K562 (cell line): ENCODE results near the gene ROM1. TPM values are rescaled to one million over a fixed set of nuclear protein-coding genes. Genes with fewer than 3 reads are reported as not detected.
A peak's percentile ranks its signal among the peaks of the same experiment; 100 is the strongest.

Experiments used
- ASH1L ChIP-seq: fragments of 450-650 bp; IDR thresholded peaks from 2 replicates; pipeline ENCODE4 v1.6.1; 2018; ENCODE audit warnings: borderline replicate concordance, mild to moderate bottlenecking, low read depth; ENCODE audit not compliant: partially characterized antibody
- CREB3L1 ChIP-seq: fragments of 450-650 bp; IDR thresholded peaks from 2 replicates; pipeline ENCODE4 v1.6.1; 2014; ENCODE audit warnings: low read depth, mild to moderate bottlenecking, moderate library complexity, borderline replicate concordance
- ESRRA ChIP-seq: fragments of 450-650 bp; IDR thresholded peaks from 2 replicates; pipeline ENCODE4 v1.6.1; 2014; ENCODE audit warnings: low read depth, mild to moderate bottlenecking, moderate library complexity, borderline replicate concordance
- ESRRB ChIP-seq: fragments of 250-450 bp; sonication (Bioruptor Pico); IDR thresholded peaks from 2 replicates; pipeline ENCODE4 v1.5.0; 2020; ENCODE audit warnings: mild to moderate bottlenecking, moderate library complexity, borderline replicate concordance
- ETS2 ChIP-seq: IDR thresholded peaks from 2 replicates; pipeline ENCODE4 v1.6.1; 2016; ENCODE audit warnings: borderline replicate concordance, missing genetic modification characterization, mild to moderate bottlenecking, moderate library complexity, missing compliant biosample characterization; ENCODE audit not compliant: poor library complexity, severe bottlenecking
- JUNB ChIP-seq: fragments of 450-650 bp; formaldehyde crosslinking; conservative IDR thresholded peaks from 2 replicates; pipeline ENCODE4 v1.4.0; 2020; ENCODE audit warnings: mild to moderate bottlenecking
- MAZ ChIP-seq, 2 experiments: fragments of 450-650 bp in 1 of 2; sonication (generic) in 1 of 2; formaldehyde crosslinking; IDR thresholded peaks in 1 of 2; conservative IDR thresholded peaks in 1 of 2; 2 replicates each; pipeline versions ENCODE4 v1.4.0 to v1.5.0; 2020; ENCODE audit warnings: mild to moderate bottlenecking in 1 of 2, missing genetic modification reagents in 1 of 2
- MEF2D ChIP-seq: conservative IDR thresholded peaks from 2 replicates; pipeline ENCODE4 v1.6.1; 2016; ENCODE audit warnings: low read depth, missing genetic modification characterization, missing compliant biosample characterization
- NCOA2 ChIP-seq, 2 experiments: fragments of 450-650 bp; IDR thresholded peaks; 2 replicates each; pipeline ENCODE4 v1.6.1; 2018; ENCODE audit warnings: mild to moderate bottlenecking in 2 of 2, moderate library complexity in 1 of 2; ENCODE audit not compliant: partially characterized antibody in 2 of 2
- POLR2G ChIP-seq: fragments of 200-400 bp; formaldehyde crosslinking; IDR thresholded peaks from 2 replicates; pipeline ENCODE4 v1.6.1; 2017; ENCODE audit warnings: low read depth, mild to moderate bottlenecking, antibody characterized with exemption, low read length, moderate library complexity
- RBM14 ChIP-seq: fragments of 200-400 bp; formaldehyde crosslinking; IDR thresholded peaks from 2 replicates; pipeline ENCODE4 v1.6.1; 2018; ENCODE audit warnings: low read depth, mild to moderate bottlenecking, low read length, moderate library complexity, borderline replicate concordance; ENCODE audit not compliant: insufficient read depth
- SFPQ ChIP-seq: fragments of 200-400 bp; formaldehyde crosslinking; IDR thresholded peaks from 2 replicates; pipeline ENCODE4 v1.6.1; 2017; ENCODE audit warnings: mild to moderate bottlenecking, low read depth, low read length, moderate library complexity
- SP2 ChIP-seq: IDR thresholded peaks from 2 replicates; pipeline ENCODE4 v1.6.1; 2011; ENCODE audit warnings: mild to moderate bottlenecking, low read depth, low read length, moderate library complexity; ENCODE audit not compliant: poor library complexity, severe bottlenecking; ENCODE audit errors: extremely low read depth
- TAF15 ChIP-seq: fragments of 200-400 bp; formaldehyde crosslinking; IDR thresholded peaks from 2 replicates; pipeline ENCODE4 v1.6.1; 2017; ENCODE audit warnings: mild to moderate bottlenecking, low read depth, low read length, moderate library complexity
- TBP ChIP-seq: optimal IDR thresholded peaks from 2 replicates; pipeline ENCODE3; 2011; ENCODE audit warnings: low read depth, low read length, improper control_type of control experiment
- UBTF ChIP-seq, 2 experiments: IDR thresholded peaks; 2 replicates each; pipeline ENCODE4 v1.6.1; 2012; ENCODE audit warnings: improper control_type of control experiment in 2 of 2, low read depth in 2 of 2, low read length in 2 of 2, borderline replicate concordance in 1 of 2
- ZNF408 ChIP-seq: fragments of 250-450 bp; sonication (Bioruptor Pico); IDR thresholded peaks from 2 replicates; pipeline ENCODE4 v1.4.0; 2020; ENCODE audit warnings: low read depth, mild to moderate bottlenecking, moderate library complexity
- polyA plus RNA-seq, 8 experiments: library from polyadenylated mRNA; depleted of rRNA in 4 of 8; stranded (reverse) in 5 of 8; unstranded in 3 of 8; fragments of >200 nt; fragmentation: Nextera tagmentation in 2 of 8; fragmentation: Illumina TruSeq in 1 of 8; extraction: Ambion mirVana in 2 of 8; extraction: Trizol in 1 of 8; gene quantifications; 2 replicates each; pipeline versions ENCODE4 v1.2.1 to v1.2.3, GENCODE V29; 2011 to 2014; ENCODE audit warnings: inconsistent platforms in 1 of 8, missing spikeins in 1 of 8
- total RNA-seq, 7 experiments: library from RNA; depleted of rRNA in 6 of 7; stranded (reverse); fragments of >200 nt in 6 of 7; fragmentation: Illumina TruSeq in 2 of 7; extraction: Trizol in 2 of 7; gene quantifications; 2 replicates each; pipeline versions ENCODE4 v1.2.1 to v1.2.3, GENCODE V29; 2011 to 2021; ENCODE audit warnings: low replicate concordance in 1 of 7

ROM1 gene
- total and polyA plus RNA-seq, 9 of the 15 experiments (the other 6 are each of a cell fraction or from before 2014, with no cell fraction given) = 0.75 to 4.0 (median 2.6) TPM

GRCh38 chr11:62645946-62646824, 33.1 kb downstream of the ROM1 start, which contains the start of gene GANAB (continued):
- peak in 1 of 2 experiments; percentile 21; a peak in 1 of 4 replicates for TF ChIP-seq UBTF (IDR thresholded peaks at IDR 0.05; ENCODE audit: borderline replicate concordance in 1 of 2, low read depth in 2 of 2, low read length in 2 of 2)
- peak; percentile 94 for TF ChIP-seq TBP
- peak; percentile 92; the same call in 1 of the 2 replicates for TF ChIP-seq RBM14
- TF ChIP-seq ETS2 (tag) = no peak
- no peak for TF ChIP-seq ZNF408 (CRISPR knock-in tag)
- TF ChIP-seq MEF2D = no peak; the same call in 1 of the 2 replicates
- TF ChIP-seq TAF15 = no peak
- TF ChIP-seq SP2 = peak; percentile 55
- peak; percentile 98 for TF ChIP-seq POLR2G
- TF ChIP-seq NCOA2 (IDR thresholded peaks at IDR 0.05; ENCODE audit: partially characterized antibody in 2 of 2) = no peak
- peak; percentile 51; the same call in 1 of the 2 replicates for TF ChIP-seq ESRRA
- TF ChIP-seq ESRRB (CRISPR knock-in tag) = no peak
- no peak for TF ChIP-seq SFPQ
- no peak for TF ChIP-seq ASH1L
- TF ChIP-seq JUNB (CRISPR knock-in tag) = no peak
- peak; percentile 86 for TF ChIP-seq CREB3L1
- peak; percentile 74 to 75 for TF ChIP-seq MAZ (CRISPR knock-in tag; conservative IDR thresholded peaks at IDR 0.05 in 1 of 2, IDR thresholded peaks at IDR 0.05 in 1 of 2)
